WTC11 (cell line): Measurements from ENCODE around the gene RAC3. TPM values are rescaled to one million over a fixed set of nuclear protein-coding genes. Genes with fewer than 3 reads are reported as not detected.

Source experiments
- ATAC-seq: fragments of 200-7000 bp; cut with Tn5 transposase; 2 replicates; pipeline ENCODE4 v1.10.0; 2021; ENCODE audit warnings: mild to moderate bottlenecking, moderate library complexity
- CTCF ChIA-PET: fragments of 300-600 bp; sonication (Branson Sonifier 250); formaldehyde crosslinking; loops from one replicate; lab custom pipeline; 2021; ENCODE audit warnings: antibody characterized with exemption; lab: Charles Lee
- POLR2A ChIA-PET: fragments of 350-600 bp; sonication (Branson Sonifier 250); formaldehyde crosslinking; loops from one replicate; lab custom pipeline; 2021; ENCODE audit warnings: antibody characterized with exemption; lab: Charles Lee
- DNase-seq: peaks from one replicate; pipeline ENCODE4 v3.0.0; 2021; ENCODE audit warnings: low spot score
- H3K27ac Mint-ChIP-seq: 2 replicates; pipeline ENCODE4 v1.8.0; 2021; ENCODE audit warnings: mixed read lengths
- H3K27me3 Mint-ChIP-seq: 2 replicates; pipeline ENCODE4 v1.8.0; 2021; ENCODE audit warnings: low read depth, mild to moderate bottlenecking, moderate library complexity, mixed read lengths
- H3K36me3 Mint-ChIP-seq: 2 replicates; pipeline ENCODE4 v1.8.0; 2021; ENCODE audit warnings: mixed read lengths
- H3K4me1 Mint-ChIP-seq: 2 replicates; pipeline ENCODE4 v1.8.0; 2022; ENCODE audit warnings: mixed read lengths
- H3K4me3 Mint-ChIP-seq: 2 replicates; pipeline ENCODE4 v1.8.0; 2021; ENCODE audit warnings: mild to moderate bottlenecking, moderate library complexity, mixed read lengths
- H3K9me3 Mint-ChIP-seq: 2 replicates; pipeline ENCODE4 v1.8.0; 2021; ENCODE audit warnings: mixed read lengths
- ESRRA ChIP-seq: sonication (generic); formaldehyde crosslinking; IDR thresholded peaks from 2 replicates; pipeline ENCODE4 v1.8.1; 2022; ENCODE audit warnings: mild to moderate bottlenecking, missing genetic modification reagents, borderline replicate concordance
- FOXP4 ChIP-seq: sonication (generic); formaldehyde crosslinking; IDR thresholded peaks from 2 replicates; pipeline ENCODE4 v1.8.0; 2022; ENCODE audit warnings: mild to moderate bottlenecking, missing genetic modification reagents
- GABPB1 ChIP-seq: sonication (generic); formaldehyde crosslinking; IDR thresholded peaks from 2 replicates; pipeline ENCODE4 v1.8.1; 2023; ENCODE audit warnings: mild to moderate bottlenecking, missing genetic modification reagents
- PREB ChIP-seq: sonication (generic); formaldehyde crosslinking; IDR thresholded peaks from 2 replicates; pipeline ENCODE4 v1.8.1; 2022; ENCODE audit warnings: mild to moderate bottlenecking, missing genetic modification reagents, moderate library complexity, borderline replicate concordance
- PRRX2 ChIP-seq: fragments of 250-450 bp; sonication (Bioruptor Pico); IDR thresholded peaks from 2 replicates; pipeline ENCODE4 v1.8.0; 2021; ENCODE audit warnings: mild to moderate bottlenecking
- RORB ChIP-seq: fragments of 250-450 bp; sonication (Bioruptor Pico); IDR thresholded peaks from 2 replicates; pipeline ENCODE4 v1.9.0; 2021; ENCODE audit warnings: mild to moderate bottlenecking
- ZBTB21 ChIP-seq: sonication (generic); formaldehyde crosslinking; IDR thresholded peaks from 2 replicates; pipeline ENCODE4 v1.8.1; 2023; ENCODE audit warnings: mild to moderate bottlenecking, missing genetic modification reagents, borderline replicate concordance
- total RNA-seq: library from RNA; stranded (reverse); gene quantifications from 3 replicates; pipeline ENCODE4 v1.2.3, GENCODE V29; 2021
- TF ChIP-seq, protein P1 (sequence below): sonication (generic); formaldehyde crosslinking; conservative IDR thresholded peaks from 2 replicates; pipeline ENCODE4 v1.8.1; 2022; ENCODE audit warnings: mild to moderate bottlenecking, missing genetic modification reagents
- TF ChIP-seq, protein P2 (sequence below): fragments of 200-600 bp; IDR thresholded peaks from 2 replicates; pipeline ENCODE4 v1.8.0; 2022; ENCODE audit warnings: antibody characterized with exemption

RAC3 gene
- total RNA-seq, 1 experiment from 2014 or later, result 163 TPM

DNA sequence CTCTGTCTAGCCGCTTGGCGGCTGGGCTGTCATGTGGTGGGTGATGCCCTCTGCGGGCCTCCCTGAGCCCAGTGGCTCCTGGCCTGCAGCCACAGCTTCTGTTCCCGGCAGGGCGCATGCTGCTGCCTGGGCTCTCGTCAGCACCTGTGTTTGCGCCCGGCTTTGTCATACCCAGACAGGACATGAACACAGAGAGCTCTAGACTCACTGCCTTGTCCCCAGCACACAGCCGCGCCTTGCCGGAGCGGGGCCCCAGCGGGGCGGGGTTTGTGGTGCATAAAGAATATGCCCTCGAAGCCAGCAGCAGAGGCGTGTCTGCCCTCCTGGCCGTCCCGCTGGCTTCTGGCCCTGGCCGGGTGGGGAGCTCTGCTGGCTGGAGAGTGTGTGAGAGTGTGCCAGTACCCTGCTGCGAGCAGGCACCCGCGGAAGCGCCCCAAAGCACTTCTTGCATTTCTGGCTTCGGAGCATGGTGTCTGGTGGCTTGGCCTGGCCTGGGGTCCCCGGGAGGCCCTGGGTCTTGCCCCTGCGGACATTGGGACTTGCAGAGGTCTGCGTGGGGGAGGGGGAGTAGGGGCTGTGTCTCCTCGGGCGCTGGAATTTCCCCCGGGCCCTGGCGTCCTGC lies 39.7 kb upstream of the RAC3 start:
- no peaks in the 10 kb centered on the region for H3K27me3 Mint-ChIP-seq
- POLR2A ChIA-PET, result no interaction called here
- 0 out of 2 replicates have a peak overlapping the region, but pooled peaks have one; percentile 41 for H3K27ac Mint-ChIP-seq
- TF ChIP-seq ESRRA (CRISPR knock-in tag) (no peak), ZBTB21 (CRISPR knock-in tag) (no peak), FOXP4 (CRISPR knock-in tag) (no peak), RORB (CRISPR knock-in tag) (no peak), GABPB1 (peak; percentile 73)
- TF ChIP-seq, protein P1, sequence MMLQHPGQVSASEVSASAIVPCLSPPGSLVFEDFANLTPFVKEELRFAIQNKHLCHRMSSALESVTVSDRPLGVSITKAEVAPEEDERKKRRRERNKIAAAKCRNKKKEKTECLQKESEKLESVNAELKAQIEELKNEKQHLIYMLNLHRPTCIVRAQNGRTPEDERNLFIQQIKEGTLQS (CRISPR knock-in tag), result no peak
- DNase-seq, result peak; percentile 52
- CTCF ChIA-PET, result interaction anchor here (1.0 to 4.2 kb wide), 6 partner anchors 28 to 64 kb away, joined by 3 to 19 read pairs (median 6); partner anchors contain the start of genes CENPX, DCXR, LRRC45 and MAFG
- peak; percentile 57 for ATAC-seq
- no peaks in the 10 kb centered on the region for H3K9me3 Mint-ChIP-seq
- peaks cover 21% of the 10 kb centered on the region for H3K4me1 Mint-ChIP-seq
- H3K4me3 Mint-ChIP-seq, result no peak overlapping the region
- H3K36me3 Mint-ChIP-seq, result peaks cover under 1% of the 10 kb centered on the region; the same call in 1 of the 2 replicates

DNA sequence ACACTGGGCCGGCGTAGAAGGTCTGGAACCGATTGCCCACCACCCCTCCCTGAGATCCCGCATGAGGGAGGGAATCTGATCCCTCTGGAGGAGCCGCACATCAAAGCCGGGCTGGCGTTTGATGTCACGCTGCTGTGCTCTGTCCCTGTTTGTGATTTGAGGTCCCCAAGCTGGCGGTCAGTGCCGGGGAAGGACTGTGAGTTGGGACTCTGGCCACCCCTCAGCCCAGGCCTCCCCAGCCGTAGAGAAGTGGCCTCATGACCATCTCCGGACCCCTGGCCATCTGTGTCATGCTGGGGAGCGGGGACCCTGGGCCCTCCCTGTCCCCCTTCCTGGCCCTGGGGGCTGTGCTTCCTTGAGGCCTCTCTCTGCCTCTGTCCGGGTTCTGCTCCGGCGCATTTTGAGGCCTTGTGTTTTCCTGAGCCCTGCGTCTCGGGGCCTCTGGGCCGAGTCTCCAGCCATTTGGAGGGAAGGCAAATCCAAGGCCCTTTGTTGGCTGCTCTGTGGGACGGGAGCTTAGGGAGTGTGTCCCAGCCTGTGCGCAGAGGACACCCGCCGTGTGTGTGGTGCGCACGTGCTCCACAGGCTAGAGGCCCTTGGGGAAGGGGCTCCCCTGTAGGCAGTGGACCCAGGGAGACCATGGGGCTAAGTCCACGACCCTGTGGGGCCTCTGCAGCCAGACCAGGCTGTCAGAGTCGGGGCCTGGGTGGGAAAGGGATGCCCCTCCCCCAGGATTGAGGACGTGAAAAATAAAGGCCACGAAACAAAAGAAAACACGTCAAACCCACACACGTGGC lies 39.0 kb upstream of the RAC3 start:
- peak; percentile 5; the same call in 1 of the 2 replicates for ATAC-seq
- TF ChIP-seq GABPB1, result peak; percentile 88
- TF ChIP-seq, protein P2, sequence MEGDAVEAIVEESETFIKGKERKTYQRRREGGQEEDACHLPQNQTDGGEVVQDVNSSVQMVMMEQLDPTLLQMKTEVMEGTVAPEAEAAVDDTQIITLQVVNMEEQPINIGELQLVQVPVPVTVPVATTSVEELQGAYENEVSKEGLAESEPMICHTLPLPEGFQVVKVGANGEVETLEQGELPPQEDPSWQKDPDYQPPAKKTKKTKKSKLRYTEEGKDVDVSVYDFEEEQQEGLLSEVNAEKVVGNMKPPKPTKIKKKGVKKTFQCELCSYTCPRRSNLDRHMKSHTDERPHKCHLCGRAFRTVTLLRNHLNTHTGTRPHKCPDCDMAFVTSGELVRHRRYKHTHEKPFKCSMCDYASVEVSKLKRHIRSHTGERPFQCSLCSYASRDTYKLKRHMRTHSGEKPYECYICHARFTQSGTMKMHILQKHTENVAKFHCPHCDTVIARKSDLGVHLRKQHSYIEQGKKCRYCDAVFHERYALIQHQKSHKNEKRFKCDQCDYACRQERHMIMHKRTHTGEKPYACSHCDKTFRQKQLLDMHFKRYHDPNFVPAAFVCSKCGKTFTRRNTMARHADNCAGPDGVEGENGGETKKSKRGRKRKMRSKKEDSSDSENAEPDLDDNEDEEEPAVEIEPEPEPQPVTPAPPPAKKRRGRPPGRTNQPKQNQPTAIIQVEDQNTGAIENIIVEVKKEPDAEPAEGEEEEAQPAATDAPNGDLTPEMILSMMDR, result no peak
- TF ChIP-seq PREB, result peak; percentile 61; the same call in 1 of the 2 replicates
- Mint-ChIP-seq H3K27ac (no peak overlapping the region), H3K4me3 (no peak overlapping the region), H3K27me3 (no peaks in the 10 kb centered on the region), H3K4me1 (peaks cover 21% of the 10 kb centered on the region), H3K36me3 (no peaks in the 10 kb centered on the region), H3K9me3 (no peaks in the 10 kb centered on the region)
- no peak for DNase-seq
- ChIA-PET CTCF (interaction anchor here (1.0 to 4.2 kb wide), 5 partner anchors 28 to 65 kb away, joined by 3 to 19 read pairs (median 5); partner anchors contain the start of genes DCXR and MAFG), POLR2A (interaction anchor here (0.6 kb wide), 1 partner anchor 9 kb away, joined by 3 read pairs; no protein-coding TSS in a partner anchor)

DNA sequence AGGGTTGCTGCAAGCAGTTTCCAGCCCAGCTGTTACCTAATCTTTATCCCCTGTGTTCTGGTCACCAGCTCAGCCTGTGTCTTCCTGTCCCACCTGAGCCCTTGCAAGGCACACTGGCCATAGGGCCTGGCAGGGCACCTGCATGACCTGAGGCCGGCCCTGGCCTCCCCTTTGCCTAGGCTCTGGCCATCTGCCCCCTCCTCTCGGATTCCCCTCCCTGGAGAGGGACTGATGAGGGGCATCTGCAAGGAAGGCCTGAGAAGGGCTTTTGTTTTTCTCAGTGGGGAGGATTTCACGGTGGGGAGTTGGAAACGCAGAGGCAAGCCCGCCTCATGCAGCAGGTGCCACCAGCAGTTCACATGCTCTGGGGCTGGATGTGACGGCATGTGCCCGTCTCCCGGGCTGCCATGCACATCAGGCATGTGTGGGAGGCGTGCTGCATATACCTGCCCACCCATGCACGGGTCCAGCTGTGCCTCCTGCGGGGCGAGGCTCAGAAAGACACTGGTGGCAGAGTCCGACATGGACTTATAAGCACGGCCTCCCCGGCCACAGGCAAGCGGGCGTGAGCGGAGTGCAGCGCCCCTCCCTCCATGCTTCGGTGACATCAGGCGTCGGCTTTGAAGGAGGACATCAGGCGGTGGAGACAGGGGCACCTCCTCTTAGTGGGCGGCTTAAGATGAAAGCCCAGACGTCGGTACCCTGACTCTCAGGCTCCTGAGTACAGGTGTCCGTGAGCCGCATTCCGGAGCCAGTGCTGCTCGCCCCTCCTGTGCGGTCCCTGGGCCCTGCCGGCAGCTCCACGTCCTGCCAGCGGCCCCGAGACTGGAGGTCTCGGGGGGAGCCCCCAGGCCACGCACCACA lies 37.5 kb upstream of the RAC3 start:
- CTCF ChIA-PET, result interaction anchor here (0.6 to 4.2 kb wide), 4 partner anchors 26 to 270 kb away, joined by 3 to 19 read pairs (median 18); partner anchors contain the start of genes NOTUM and RAC3
- no peak for TF ChIP-seq PRRX2 (CRISPR knock-in tag)
- TF ChIP-seq GABPB1, result peak; percentile 31; the same call in 1 of the 2 replicates
- DNase-seq, result peak; percentile 11

More for the DNA sequence above, 37.5 kb upstream of the RAC3 start:
- H3K4me3 Mint-ChIP-seq, result no peak overlapping the region
- POLR2A ChIA-PET, result no interaction called here
- no peak for ATAC-seq
- H3K36me3 Mint-ChIP-seq, result no peaks in the 10 kb centered on the region
- peak overlapping the region; percentile 45; the same call in 1 of the 2 replicates for H3K27ac Mint-ChIP-seq
- no peaks in the 10 kb centered on the region for H3K9me3 Mint-ChIP-seq
- H3K4me1 Mint-ChIP-seq, result peaks cover 21% of the 10 kb centered on the region
- H3K27me3 Mint-ChIP-seq, result no peaks in the 10 kb centered on the region
